Muscle of back (tissue), 10 donors: Measurements from ENCODE around the gene CIB2. TPM values are rescaled to one million over a fixed set of nuclear protein-coding genes. Genes with fewer than 3 reads are reported as not detected.

Experiments used
- polyA plus RNA-seq, 10 donors: library from polyadenylated mRNA; unstranded; fragments of 120-200 nt; gene quantifications; one replicate each; pipeline ENCODE4 v1.2.1, GENCODE V29; 2013; ENCODE audit not compliant: insufficient read length in 10 of 10

The CIB2 gene
- polyA plus RNA-seq, 10 donors: 9.0 to 23.3 (median 18.6) TPM

Other genes with a start within 250 kb of the CIB2 start
- 10 to 100 TPM; 24.4 to 39.6 (median 31.3) TPM for gene TBC1D2B, start 53.7 kb downstream of the CIB2 start, polyA plus RNA-seq
- under 1 TPM; 0.07 to 0.21 (median 0.14) TPM for gene SH2D7, start 38.9 kb downstream of the CIB2 start, polyA plus RNA-seq
- gene IDH3A, start 17.9 kb upstream of the CIB2 start, polyA plus RNA-seq: 10 to 100 TPM; 32.8 to 54.9 (median 39.0) TPM
- gene ACSBG1, start 103.1 kb upstream of the CIB2 start, polyA plus RNA-seq: 1 to 10 TPM in 2 of 10 donors, under 1 TPM in 8; 0.15 to 1.2 (median 0.49) TPM
- gene DNAJA4, start 133.1 kb upstream of the CIB2 start, polyA plus RNA-seq: 10 to 100 TPM; 68.8 to 99.9 (median 86.3) TPM
- gene SKIC8, start 168.2 kb upstream of the CIB2 start, polyA plus RNA-seq: 10 to 100 TPM; 49.9 to 74.2 (median 56.3) TPM
- gene CRABP1, start 208.9 kb upstream of the CIB2 start, polyA plus RNA-seq: 100 to 1,000 TPM in 1 of 10 donors, 10 to 100 TPM in 8, 1 to 10 TPM in 1; 7.7 to 110 (median 53.8) TPM